ENCODE data around the gene ALK.

The ALK gene

DNA sequence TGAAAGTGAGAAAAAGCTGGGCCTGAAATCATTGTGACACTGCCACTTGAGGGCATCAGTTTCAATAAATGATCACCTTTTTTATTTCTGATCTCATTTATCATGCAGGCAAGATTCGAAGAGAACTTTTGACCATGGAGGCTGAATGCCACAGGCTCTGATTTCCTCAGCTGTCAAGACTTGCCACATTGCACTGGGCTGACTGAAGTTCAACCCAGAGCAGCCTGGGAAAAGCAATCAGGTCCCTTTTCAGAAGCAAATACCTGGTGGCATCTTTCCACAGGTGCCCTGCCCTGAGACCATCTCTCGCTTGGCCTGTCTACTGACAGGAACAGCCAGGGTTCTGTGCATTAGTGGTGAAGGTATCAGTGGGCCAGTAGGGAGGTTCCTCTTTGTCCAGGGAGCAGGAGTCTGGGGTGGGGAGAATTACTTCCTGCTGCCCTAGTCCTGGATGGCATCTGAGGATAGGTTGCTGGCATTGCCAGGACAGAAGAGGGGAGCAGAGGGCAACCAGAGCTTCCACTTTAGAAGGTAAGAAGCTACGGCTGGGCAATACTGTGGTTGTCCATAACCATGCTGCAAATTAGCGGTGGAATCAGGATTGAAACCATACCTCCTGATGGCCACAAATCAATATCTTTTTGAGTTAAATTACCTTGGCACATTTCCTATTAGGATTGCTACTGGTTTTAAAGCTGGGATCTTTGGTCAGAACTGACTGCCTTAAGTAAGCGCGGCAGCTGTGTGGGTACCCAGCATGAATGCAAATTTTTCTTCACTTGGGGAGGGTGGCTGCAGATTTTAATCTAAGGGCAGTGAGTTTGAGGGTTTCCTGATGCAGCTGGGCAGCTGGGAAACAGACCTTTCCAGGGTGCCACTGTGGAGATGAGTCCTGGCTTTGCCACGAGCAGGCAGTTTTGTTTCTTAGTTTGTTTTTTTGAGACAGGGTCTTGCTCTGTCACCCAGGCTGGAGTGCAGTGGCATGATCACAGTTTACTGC is 394.5 kb downstream of the ALK start:
- H3K4me3 ChIP-seq (ENCODE audit: low read depth, low read length), result no peak overlapping the region
- DNase-seq (ENCODE audit: low read depth), result no peak
- TF ChIP-seq, protein P1, sequence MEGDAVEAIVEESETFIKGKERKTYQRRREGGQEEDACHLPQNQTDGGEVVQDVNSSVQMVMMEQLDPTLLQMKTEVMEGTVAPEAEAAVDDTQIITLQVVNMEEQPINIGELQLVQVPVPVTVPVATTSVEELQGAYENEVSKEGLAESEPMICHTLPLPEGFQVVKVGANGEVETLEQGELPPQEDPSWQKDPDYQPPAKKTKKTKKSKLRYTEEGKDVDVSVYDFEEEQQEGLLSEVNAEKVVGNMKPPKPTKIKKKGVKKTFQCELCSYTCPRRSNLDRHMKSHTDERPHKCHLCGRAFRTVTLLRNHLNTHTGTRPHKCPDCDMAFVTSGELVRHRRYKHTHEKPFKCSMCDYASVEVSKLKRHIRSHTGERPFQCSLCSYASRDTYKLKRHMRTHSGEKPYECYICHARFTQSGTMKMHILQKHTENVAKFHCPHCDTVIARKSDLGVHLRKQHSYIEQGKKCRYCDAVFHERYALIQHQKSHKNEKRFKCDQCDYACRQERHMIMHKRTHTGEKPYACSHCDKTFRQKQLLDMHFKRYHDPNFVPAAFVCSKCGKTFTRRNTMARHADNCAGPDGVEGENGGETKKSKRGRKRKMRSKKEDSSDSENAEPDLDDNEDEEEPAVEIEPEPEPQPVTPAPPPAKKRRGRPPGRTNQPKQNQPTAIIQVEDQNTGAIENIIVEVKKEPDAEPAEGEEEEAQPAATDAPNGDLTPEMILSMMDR (IDR thresholded peaks at IDR 0.05; ENCODE audit: insufficient read depth, low read depth, low read length, missing control alignments), result no peak

DNA sequence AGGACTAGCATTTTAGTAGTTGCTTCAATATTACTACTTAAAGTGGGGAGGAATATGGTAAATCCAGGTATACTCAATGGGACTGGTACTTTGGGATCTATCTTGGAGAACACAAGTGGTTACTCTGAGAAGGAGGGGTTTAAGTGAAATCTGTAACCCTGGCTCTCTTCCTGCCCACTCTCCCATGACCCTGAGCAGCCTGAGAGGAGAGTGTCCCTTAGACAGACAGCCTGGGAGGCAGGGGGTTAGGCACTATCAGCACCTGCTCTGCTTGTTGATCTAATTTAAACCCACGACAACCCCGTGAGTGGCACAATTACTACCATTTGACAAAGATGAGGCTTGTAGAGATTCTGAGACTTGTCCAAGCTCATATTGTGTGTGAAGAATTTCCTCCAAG is 395.5 kb downstream of the ALK start:
- TF ChIP-seq, protein P1 (IDR thresholded peaks at IDR 0.05; ENCODE audit: insufficient read depth, low read depth, low read length, missing control alignments), result no peak
- no peak overlapping the region for H3K4me3 ChIP-seq (ENCODE audit: low read depth, low read length)
- DNase-seq (ENCODE audit: low read depth), result no peak

DNA sequence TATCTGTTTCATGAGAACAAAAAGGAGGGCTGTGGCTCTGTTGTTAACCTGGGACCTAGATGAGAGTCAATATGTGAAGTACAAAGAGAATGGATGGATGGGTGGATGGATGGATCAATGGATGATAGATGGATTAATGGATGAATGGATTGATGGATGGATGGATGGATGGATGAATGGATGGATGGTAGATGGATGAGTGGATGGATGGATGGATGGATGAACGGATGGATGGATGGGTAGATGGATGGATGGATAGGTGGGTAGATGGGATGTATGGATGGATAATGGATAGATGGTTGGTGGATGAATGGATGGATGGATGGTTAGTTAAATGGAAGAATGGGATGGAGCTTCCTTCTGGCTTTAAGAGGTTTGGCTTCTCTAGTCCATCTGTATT is 396.7 kb downstream of the ALK start:
- TF ChIP-seq, protein P1 (IDR thresholded peaks at IDR 0.05; ENCODE audit: insufficient read depth, low read depth, low read length, missing control alignments), result no peak
- H3K4me3 ChIP-seq (ENCODE audit: low read depth, low read length), result no peak overlapping the region
- DNase-seq (ENCODE audit: low read depth), result no peak

DNA sequence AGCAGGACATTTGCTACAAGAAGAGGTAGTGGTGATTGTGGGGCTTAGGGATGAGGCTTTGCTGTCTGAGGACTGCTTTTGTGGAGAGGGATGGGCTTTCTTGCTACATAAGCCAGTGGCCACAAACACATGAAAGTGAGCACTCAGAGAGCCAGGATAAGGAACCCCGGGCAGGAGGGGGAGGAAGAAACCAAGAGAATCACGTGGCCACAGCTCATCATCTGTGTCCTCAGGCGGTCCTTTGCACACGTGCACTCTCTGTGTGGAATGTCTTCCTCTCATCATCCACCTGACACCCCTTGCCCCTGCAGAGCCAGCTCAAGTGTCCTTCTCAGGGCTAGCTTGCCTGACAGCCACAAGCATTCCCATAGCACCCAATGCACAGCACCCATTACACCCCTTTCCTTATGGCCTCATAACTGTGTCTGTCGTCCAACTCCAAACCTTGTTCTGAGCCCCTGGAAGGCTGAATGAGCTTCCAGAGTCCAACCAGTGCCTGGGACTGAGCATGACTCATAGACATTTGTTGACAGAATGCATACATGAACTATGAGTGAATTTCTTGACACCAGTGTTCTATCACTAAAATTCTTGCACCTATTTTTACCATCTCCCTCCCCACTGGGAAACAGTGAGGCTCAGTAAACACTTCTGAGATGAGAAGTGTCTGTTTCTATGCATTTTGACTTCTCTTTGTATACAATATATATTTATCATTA is 398.3 kb downstream of the ALK start:
- no peak overlapping the region for H3K4me3 ChIP-seq (ENCODE audit: low read depth, low read length)
- TF ChIP-seq, protein P1 (IDR thresholded peaks at IDR 0.05; ENCODE audit: insufficient read depth, low read depth, low read length, missing control alignments), result no peak
- no peak for DNase-seq (ENCODE audit: low read depth)

DNA sequence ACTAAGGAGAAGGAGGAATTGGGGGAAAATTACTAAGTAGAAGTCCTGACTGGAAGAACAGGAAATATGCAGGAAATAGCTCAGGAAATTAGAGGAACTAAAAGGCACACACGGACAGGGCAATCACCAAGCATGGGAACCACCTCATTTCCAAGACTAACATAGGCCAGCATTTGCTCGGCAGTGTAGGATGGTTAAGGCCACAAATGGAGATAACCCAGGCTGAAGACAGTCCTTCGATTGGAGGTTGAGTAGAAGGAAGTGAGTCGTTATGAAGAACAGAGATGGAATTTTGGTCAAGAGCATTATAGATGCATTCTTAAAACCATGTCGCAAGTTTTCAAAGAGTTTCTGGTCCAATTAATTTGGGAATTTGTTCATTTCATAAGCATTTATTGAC is 401.4 kb downstream of the ALK start:
- TF ChIP-seq, protein P1 (IDR thresholded peaks at IDR 0.05; ENCODE audit: insufficient read depth, low read depth, low read length, missing control alignments), result no peak
- no peak for DNase-seq (ENCODE audit: low read depth)

DNA sequence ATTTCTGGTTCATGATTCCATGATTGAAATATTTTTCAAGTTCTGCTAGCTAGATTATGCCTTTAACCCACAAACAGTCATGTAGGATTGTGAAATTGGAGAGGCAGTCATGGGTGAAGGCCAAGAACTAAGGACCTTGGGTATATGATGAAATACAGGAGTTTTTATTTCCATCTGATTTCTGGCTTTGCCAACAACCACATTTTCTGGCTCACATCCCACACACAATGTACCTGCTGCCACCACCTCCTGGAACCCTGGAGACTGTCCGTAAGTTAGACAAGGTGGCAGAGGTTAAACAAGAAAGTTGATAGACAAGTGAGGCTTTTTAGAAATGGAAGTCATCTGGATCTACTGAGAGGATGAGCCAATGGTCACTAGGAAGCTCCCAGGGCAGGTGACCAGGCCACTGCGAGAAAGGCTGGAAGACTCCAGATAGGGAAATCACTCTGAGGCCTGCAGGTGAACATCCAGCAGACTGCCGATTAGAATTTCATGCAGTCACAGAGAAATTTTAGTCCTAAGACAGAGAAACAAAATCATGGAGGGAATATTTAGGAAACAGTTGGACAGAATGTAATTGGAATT is 402.0 kb downstream of the ALK start:
- no peak for DNase-seq (ENCODE audit: low read depth)
- no peak overlapping the region for H3K4me3 ChIP-seq (ENCODE audit: low read depth, low read length)
- TF ChIP-seq, protein P1 (IDR thresholded peaks at IDR 0.05; ENCODE audit: insufficient read depth, low read depth, low read length, missing control alignments), result no peak

More for the DNA sequence above, 401.4 kb downstream of the ALK start:
- H3K4me3 ChIP-seq (ENCODE audit: low read depth, low read length), result no peak overlapping the region

Data from GM12865 (cell line).